PC-9 (cell line): ENCODE data around the gene ARHGAP26. TPM values are rescaled to one million over a fixed set of nuclear protein-coding genes. Genes with fewer than 3 reads are reported as not detected.

Source experiments
- BruUV-seq: library from RNA; stranded (reverse); fragments of 400-500 nt; replicated peaks from 2 replicates; lab custom pipeline; 2021; lab: Mats Ljungman, UMichigan
- CTCF ChIA-PET: fragments of 300-600 bp; sonication (Branson Sonifier 250); formaldehyde crosslinking; loops from one replicate; lab custom pipeline; 2022; ENCODE audit warnings: antibody characterized with exemption; lab: Charles Lee
- POLR2A ChIA-PET: fragments of 300-600 bp; sonication (Branson Sonifier 250); formaldehyde crosslinking; loops from one replicate; lab custom pipeline; 2022; ENCODE audit warnings: antibody characterized with exemption; ENCODE audit not compliant: unreplicated experiment; lab: Charles Lee
- DNase-seq, 2 experiments: peaks; one replicate each; pipeline versions ENCODE4 v3.0.0 to v3.0.0-alpha.2; 2015 to 2022; ENCODE audit warnings: mixed read lengths in 1 of 2
- H2AFZ ChIP-seq: fragments of 200-600 bp; sonication (generic); 2 replicates; pipeline ENCODE4 v1.8.1; 2017; ENCODE audit warnings: antibody characterized with exemption
- H3F3A ChIP-seq: fragments of 200-600 bp; sonication (generic); 2 replicates; pipeline ENCODE4 v1.8.1; 2017; ENCODE audit warnings: antibody characterized with exemption, mild to moderate bottlenecking, low read depth; ENCODE audit not compliant: insufficient read depth
- H3K27ac ChIP-seq: fragments of 200-600 bp; sonication (generic); 2 replicates; pipeline ENCODE4 v1.6.1; 2016; ENCODE audit warnings: mixed run types
- H3K27me3 ChIP-seq: fragments of 200-600 bp; sonication (generic); 2 replicates; pipeline ENCODE4 v1.6.1; 2016; ENCODE audit warnings: low read depth, mixed run types; ENCODE audit not compliant: insufficient read depth
- H3K36me3 ChIP-seq: fragments of 200-600 bp; sonication (generic); 2 replicates; pipeline ENCODE4 v1.6.1; 2016; ENCODE audit warnings: low read depth, mixed run types
- H3K4me1 ChIP-seq: fragments of 200-600 bp; sonication (generic); replicated peaks from 2 replicates; pipeline ENCODE4 v1.6.1; 2016; ENCODE audit warnings: mixed run types; ENCODE audit not compliant: insufficient read depth
- H3K4me2 ChIP-seq: fragments of 200-600 bp; sonication (generic); 2 replicates; pipeline ENCODE4 v1.6.1; 2017; ENCODE audit warnings: mixed run types
- H3K4me3 ChIP-seq: fragments of 200-600 bp; sonication (generic); 2 replicates; pipeline ENCODE4 v1.6.1; 2016; ENCODE audit warnings: mixed run types
- H3K79me2 ChIP-seq: fragments of 200-600 bp; sonication (generic); 2 replicates; pipeline ENCODE4 v1.6.1; 2017; ENCODE audit warnings: low read depth, mixed run types
- H3K9me2 ChIP-seq: fragments of 200-600 bp; sonication (generic); 2 replicates; pipeline ENCODE4 v1.8.1; 2017; ENCODE audit warnings: mild to moderate bottlenecking; ENCODE audit not compliant: insufficient read depth
- H3K9me3 ChIP-seq: fragments of 200-600 bp; sonication (generic); 2 replicates; pipeline ENCODE4 v1.8.1; 2016; ENCODE audit warnings: low read depth; ENCODE audit not compliant: insufficient read depth
- H4K20me1 ChIP-seq: fragments of 200-600 bp; sonication (generic); 2 replicates; pipeline ENCODE4 v1.8.1; 2017; ENCODE audit not compliant: insufficient read depth
- EZH2 ChIP-seq: fragments of 200-600 bp; sonication (generic); IDR thresholded peaks from 2 replicates; pipeline ENCODE4 v1.8.0; 2017; ENCODE audit warnings: antibody characterized with exemption, low read depth
- intact Hi-C: fragments of 100-400 bp; cut with micrococcal nuclease; formaldehyde crosslinking; loops from one replicate; pipeline ENCODE4 v1.10.0; 2022; ENCODE audit not compliant: unreplicated experiment
- total RNA-seq: library from RNA; stranded (reverse); gene quantifications from 2 replicates; pipeline ENCODE4 v1.2.3, GENCODE V29; 2021
- TF ChIP-seq, protein P1 (sequence below): fragments of 200-600 bp; sonication (generic); conservative IDR thresholded peaks from 2 replicates; pipeline ENCODE4 v1.6.1; 2017; ENCODE audit warnings: mixed run types, antibody characterized with exemption, mild to moderate bottlenecking, moderate library complexity

ARHGAP26 gene
- total RNA-seq, 1 experiment from 2014 or later, result 29.7 TPM

DNA sequence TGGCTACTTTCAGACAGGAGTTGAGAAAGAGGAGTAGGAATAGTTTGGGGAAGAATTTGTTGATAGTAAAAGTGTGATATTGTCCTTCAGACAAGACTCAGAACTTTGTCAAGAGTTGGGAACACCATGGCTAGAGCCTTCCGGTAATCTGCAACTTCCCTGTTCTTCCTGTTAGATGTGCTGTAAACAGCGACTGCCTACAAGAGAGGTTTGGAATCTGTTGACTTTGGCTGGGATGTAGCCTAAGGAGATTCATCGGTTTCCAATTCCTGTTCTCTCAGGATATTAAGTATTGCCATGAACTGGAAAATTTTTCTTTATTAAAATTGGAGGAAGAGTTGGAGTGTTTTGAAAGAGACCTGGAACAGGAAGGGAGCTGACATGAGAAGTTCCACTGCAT lies 43.9 kb downstream of the ARHGAP26 start:
- Histone ChIP-seq H4K20me1 (no peaks in the 10 kb centered on the region), H3K27me3 (no peaks in the 10 kb centered on the region), H3K9me2 (no peaks in the 10 kb centered on the region), H3K27ac (no peak overlapping the region), H2AFZ (no peak overlapping the region), H3K4me1 (peaks cover 49% of the 10 kb centered on the region), H3K4me3 (no peak overlapping the region), H3F3A (peaks cover 12% of the 10 kb centered on the region; the same call in 1 of the 2 replicates), H3K36me3 (no peaks in the 10 kb centered on the region), H3K4me2 (no peak overlapping the region), H3K9me3 (no peaks in the 10 kb centered on the region), H3K79me2 (peaks cover 25% of the 10 kb centered on the region; the same call in 1 of the 2 replicates)
- TF ChIP-seq, protein P1, sequence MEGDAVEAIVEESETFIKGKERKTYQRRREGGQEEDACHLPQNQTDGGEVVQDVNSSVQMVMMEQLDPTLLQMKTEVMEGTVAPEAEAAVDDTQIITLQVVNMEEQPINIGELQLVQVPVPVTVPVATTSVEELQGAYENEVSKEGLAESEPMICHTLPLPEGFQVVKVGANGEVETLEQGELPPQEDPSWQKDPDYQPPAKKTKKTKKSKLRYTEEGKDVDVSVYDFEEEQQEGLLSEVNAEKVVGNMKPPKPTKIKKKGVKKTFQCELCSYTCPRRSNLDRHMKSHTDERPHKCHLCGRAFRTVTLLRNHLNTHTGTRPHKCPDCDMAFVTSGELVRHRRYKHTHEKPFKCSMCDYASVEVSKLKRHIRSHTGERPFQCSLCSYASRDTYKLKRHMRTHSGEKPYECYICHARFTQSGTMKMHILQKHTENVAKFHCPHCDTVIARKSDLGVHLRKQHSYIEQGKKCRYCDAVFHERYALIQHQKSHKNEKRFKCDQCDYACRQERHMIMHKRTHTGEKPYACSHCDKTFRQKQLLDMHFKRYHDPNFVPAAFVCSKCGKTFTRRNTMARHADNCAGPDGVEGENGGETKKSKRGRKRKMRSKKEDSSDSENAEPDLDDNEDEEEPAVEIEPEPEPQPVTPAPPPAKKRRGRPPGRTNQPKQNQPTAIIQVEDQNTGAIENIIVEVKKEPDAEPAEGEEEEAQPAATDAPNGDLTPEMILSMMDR, result no peak
- no peak for TF ChIP-seq EZH2
- no TSS peak for BruUV-seq
- intact Hi-C loops, result no loop called here
- ChIA-PET CTCF (no interaction called here), POLR2A (no interaction called here)
- DNase-seq, result no peak

DNA sequence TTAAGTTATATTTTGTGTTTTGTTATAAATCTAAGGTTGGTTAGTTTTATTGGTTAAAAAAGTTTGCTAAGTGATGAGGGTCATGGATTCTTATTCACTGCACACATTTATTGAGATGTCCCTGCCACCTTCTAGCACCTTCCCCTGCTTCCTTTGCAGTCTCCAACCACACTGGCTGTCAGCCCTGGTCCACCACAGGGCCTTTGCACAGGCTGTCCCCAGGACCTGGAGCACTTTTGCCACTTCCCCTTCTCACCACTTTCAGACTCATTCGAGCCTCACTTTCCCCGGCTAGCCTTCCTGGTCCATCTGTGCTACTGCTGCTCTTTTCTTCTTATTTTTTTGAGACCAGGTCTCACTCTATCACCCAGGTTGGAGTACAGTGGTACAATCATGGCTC lies 45.3 kb downstream of the ARHGAP26 start:
- DNase-seq, result no peak
- Histone ChIP-seq H4K20me1 (no peaks in the 10 kb centered on the region), H3K4me2 (no peak overlapping the region), H3K36me3 (no peaks in the 10 kb centered on the region), H3K9me2 (no peaks in the 10 kb centered on the region), H3K27ac (no peak overlapping the region), H3K27me3 (no peaks in the 10 kb centered on the region), H3K4me3 (no peak overlapping the region), H3K4me1 (peaks cover 54% of the 10 kb centered on the region), H3K79me2 (peaks cover 27% of the 10 kb centered on the region; the same call in 1 of the 2 replicates), H3F3A (peaks cover 26% of the 10 kb centered on the region; the same call in 1 of the 2 replicates), H2AFZ (no peak overlapping the region), H3K9me3 (no peaks in the 10 kb centered on the region)
- ChIA-PET POLR2A (no interaction called here), CTCF (no interaction called here)
- intact Hi-C loops, result no loop called here
- BruUV-seq, result no TSS peak
- TF ChIP-seq, protein P1, result no peak
- TF ChIP-seq EZH2, result no peak

DNA sequence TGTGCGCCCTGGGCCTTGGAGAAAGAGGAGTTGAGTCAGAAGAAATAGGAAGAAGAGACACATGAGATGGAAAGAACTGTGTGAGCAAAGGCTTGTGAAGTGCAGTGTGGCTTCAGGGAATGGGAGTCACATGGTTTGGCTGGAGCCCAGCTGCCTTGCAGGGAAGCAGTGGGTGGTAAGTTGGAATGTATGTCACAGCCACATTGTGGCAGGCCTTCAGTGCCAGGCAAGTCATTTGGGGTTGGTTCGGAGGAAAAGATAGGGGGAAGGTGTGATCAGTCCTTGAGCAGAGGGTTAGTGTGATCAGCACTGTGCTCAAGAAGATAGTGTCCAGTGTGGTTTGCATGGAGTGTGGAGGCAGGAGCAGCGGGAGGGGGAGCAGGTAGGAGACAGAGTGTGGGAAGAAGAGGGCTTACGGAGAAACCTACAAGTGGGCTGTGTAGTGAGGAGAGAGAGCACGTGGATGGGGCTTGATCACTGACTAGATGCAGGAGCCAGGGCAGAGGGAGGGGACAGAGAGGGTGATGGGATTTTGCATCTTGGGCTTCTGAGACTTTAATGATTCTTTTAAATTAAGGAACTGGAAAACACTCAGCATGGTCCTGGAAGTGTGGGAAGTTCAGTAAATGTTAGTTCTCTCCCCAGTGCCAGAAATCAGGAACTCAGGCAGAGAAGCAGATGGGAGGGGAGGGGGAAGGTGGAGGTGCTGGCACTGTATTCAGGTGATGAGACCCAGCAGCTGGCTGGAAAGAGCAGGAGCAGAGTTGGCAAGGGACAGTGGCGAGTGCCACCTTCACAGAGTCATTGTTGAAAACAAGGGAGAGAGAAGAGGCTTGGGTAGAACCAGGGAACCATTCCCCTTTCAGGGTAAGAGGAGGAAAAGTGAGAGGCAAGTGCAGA lies 46.6 kb downstream of the ARHGAP26 start:
- H3K4me3 ChIP-seq, result no peak overlapping the region
- no TSS peak for BruUV-seq
- no peak overlapping the region for H2AFZ ChIP-seq
- no peaks in the 10 kb centered on the region for H4K20me1 ChIP-seq
- H3K4me1 ChIP-seq, result peaks cover 64% of the 10 kb centered on the region
- H3K27ac ChIP-seq, result no peak overlapping the region; the same call in 1 of the 2 replicates
- TF ChIP-seq, protein P1, result no peak
- no peak for TF ChIP-seq EZH2
- peak; percentile 45 to 51 for DNase-seq
- peaks cover 28% of the 10 kb centered on the region; the same call in 1 of the 2 replicates for H3K79me2 ChIP-seq
- H3K9me3 ChIP-seq, result no peaks in the 10 kb centered on the region
- no peaks in the 10 kb centered on the region for H3K27me3 ChIP-seq
- no peaks in the 10 kb centered on the region for H3K36me3 ChIP-seq
- H3K9me2 ChIP-seq, result no peaks in the 10 kb centered on the region
- POLR2A ChIA-PET, result interaction anchor here (0.6 kb wide), 1 partner anchor 292 kb away, joined by 3 read pairs; no protein-coding TSS in a partner anchor
- H3F3A ChIP-seq, result peaks cover 39% of the 10 kb centered on the region
- intact Hi-C loops, result no loop called here
- H3K4me2 ChIP-seq, result 0 out of 2 replicates have a peak overlapping the region, but pooled peaks have one; percentile 32
- CTCF ChIA-PET, result interaction anchor here (0.7 kb wide), 1 partner anchor 216 kb away, joined by 3 read pairs; no protein-coding TSS in a partner anchor
